Measurements from ENCODE around the gene SASH1.

GRCh38 chr6:148364056-148364824 lies 21.6 kb downstream of the SASH1 start:
- TF ChIP-seq, protein P1, sequence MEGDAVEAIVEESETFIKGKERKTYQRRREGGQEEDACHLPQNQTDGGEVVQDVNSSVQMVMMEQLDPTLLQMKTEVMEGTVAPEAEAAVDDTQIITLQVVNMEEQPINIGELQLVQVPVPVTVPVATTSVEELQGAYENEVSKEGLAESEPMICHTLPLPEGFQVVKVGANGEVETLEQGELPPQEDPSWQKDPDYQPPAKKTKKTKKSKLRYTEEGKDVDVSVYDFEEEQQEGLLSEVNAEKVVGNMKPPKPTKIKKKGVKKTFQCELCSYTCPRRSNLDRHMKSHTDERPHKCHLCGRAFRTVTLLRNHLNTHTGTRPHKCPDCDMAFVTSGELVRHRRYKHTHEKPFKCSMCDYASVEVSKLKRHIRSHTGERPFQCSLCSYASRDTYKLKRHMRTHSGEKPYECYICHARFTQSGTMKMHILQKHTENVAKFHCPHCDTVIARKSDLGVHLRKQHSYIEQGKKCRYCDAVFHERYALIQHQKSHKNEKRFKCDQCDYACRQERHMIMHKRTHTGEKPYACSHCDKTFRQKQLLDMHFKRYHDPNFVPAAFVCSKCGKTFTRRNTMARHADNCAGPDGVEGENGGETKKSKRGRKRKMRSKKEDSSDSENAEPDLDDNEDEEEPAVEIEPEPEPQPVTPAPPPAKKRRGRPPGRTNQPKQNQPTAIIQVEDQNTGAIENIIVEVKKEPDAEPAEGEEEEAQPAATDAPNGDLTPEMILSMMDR (IDR thresholded peaks at IDR 0.05; ENCODE audit: borderline replicate concordance, extremely low read depth, low read length, poor library complexity, severe bottlenecking): no peak
- TF ChIP-seq EZH2 (IDR thresholded peaks at IDR 0.05; ENCODE audit: borderline replicate concordance, low read depth, low read length, severe bottlenecking): no peak
